ENCODE results near the gene BNIP5. TPM values are rescaled to one million over a fixed set of nuclear protein-coding genes. Genes with fewer than 3 reads are reported as not detected.
"Not testable (repeated sequence)": the region's sequence is repeated elsewhere in the genome, so short reads cannot be mapped to it uniquely, and the experiment has no call there.

The BNIP5 gene
- total RNA-seq, 1 experiment from 2014 or later, result not detected

DNA sequence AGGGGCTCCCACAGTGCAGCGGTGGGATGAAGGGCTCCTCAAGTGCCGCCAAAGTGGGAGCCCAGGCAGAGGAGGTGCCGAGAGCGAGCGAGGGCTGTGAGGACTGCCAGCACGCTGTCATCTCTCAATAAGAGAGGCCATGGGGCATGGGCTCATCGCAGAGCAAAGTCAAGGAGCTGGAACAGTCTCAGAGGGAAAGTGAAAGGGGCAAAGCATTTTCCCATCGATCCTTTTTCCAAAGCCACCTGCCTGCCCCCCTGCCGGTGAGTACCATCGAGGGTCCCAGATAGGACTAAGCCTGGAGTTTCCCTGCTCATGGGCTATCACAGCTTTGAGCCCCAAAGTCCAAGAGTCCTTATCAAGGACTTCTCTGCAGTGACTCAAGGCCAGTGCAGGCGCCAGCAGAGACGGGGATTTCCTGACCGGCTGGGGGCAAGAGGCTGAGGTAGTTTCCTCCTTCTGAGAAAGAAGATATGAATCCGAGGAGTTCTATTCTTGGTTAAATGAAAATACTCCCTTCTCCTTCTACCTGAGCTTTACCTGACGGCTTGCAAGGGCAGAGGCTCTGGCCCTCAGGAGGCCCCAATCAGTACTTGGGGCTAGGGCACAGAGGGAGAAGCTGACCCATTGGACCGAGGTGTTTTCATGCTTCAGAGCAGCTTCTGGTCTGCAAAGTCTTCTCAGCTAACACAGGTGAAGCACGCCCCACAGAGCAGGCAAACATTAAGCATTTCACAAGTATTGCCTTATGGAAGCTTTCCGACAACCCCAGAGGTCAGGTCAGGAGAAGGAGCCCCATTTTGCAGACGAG is 28.2 kb upstream of the BNIP5 start:
- ChIA-PET CTCF (interaction anchor here (1.2 to 1.3 kb wide), 2 partner anchors 63 to 285 kb away, joined by 3 to 7 read pairs; no protein-coding TSS in a partner anchor), POLR2A (ENCODE audit: low non-redundant PET) (no interaction called here)
- BruUV-seq (replicated peaks), result no TSS peak
- Histone ChIP-seq H3K4me1 (ENCODE audit: insufficient read depth, low read length, poor library complexity, severe bottlenecking) (no peaks in the 10 kb centered on the region), H3K27me3 (replicated peaks; ENCODE audit: insufficient read depth, low read depth, low read length, poor library complexity) (no peaks in the 10 kb centered on the region), H3K27ac (ENCODE audit: low read depth, low read length, poor library complexity, severe bottlenecking) (no peak overlapping the region), H3K9me3 (ENCODE audit: low read depth, low read length, poor library complexity, severe bottlenecking) (no peaks in the 10 kb centered on the region), H3K4me3 (ENCODE audit: low read depth, low read length, poor library complexity, severe bottlenecking) (no peak overlapping the region), H3K36me3 (ENCODE audit: insufficient read depth, low read length, poor library complexity, severe bottlenecking) (no peaks in the 10 kb centered on the region)
- TF ChIP-seq, protein P1, sequence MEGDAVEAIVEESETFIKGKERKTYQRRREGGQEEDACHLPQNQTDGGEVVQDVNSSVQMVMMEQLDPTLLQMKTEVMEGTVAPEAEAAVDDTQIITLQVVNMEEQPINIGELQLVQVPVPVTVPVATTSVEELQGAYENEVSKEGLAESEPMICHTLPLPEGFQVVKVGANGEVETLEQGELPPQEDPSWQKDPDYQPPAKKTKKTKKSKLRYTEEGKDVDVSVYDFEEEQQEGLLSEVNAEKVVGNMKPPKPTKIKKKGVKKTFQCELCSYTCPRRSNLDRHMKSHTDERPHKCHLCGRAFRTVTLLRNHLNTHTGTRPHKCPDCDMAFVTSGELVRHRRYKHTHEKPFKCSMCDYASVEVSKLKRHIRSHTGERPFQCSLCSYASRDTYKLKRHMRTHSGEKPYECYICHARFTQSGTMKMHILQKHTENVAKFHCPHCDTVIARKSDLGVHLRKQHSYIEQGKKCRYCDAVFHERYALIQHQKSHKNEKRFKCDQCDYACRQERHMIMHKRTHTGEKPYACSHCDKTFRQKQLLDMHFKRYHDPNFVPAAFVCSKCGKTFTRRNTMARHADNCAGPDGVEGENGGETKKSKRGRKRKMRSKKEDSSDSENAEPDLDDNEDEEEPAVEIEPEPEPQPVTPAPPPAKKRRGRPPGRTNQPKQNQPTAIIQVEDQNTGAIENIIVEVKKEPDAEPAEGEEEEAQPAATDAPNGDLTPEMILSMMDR (conservative IDR thresholded peaks at IDR 0.05; ENCODE audit: low read depth, low read length), result no peak
- no peak for TF ChIP-seq EZH2 (IDR thresholded peaks at IDR 0.05; ENCODE audit: borderline replicate concordance, low read depth, low read length, poor library complexity, severe bottlenecking)
- no peak for DNase-seq (ENCODE audit: low spot score)
- intact Hi-C loops (cut with micrococcal nuclease; ENCODE audit: unreplicated experiment), result no loop called here

- intact Hi-C loops (cut with micrococcal nuclease; ENCODE audit: unreplicated experiment); H3K27me3 ChIP-seq (replicated peaks; ENCODE audit: insufficient read depth, low read depth, low read length, poor library complexity); H3K4me1 ChIP-seq (ENCODE audit: insufficient read depth, low read length, poor library complexity, severe bottlenecking); BruUV-seq (replicated peaks); H3K36me3 ChIP-seq (ENCODE audit: insufficient read depth, low read length, poor library complexity, severe bottlenecking); H3K9me3 ChIP-seq (ENCODE audit: low read depth, low read length, poor library complexity, severe bottlenecking); H3K4me3 ChIP-seq (ENCODE audit: low read depth, low read length, poor library complexity, severe bottlenecking); POLR2A ChIA-PET (ENCODE audit: low non-redundant PET); H3K27ac ChIP-seq (ENCODE audit: low read depth, low read length, poor library complexity, severe bottlenecking); DNase-seq (ENCODE audit: low spot score): not testable (repeated sequence)
- CTCF ChIA-PET, result interaction anchor here (1.2 kb wide), 1 partner anchor 286 kb away, joined by 7 read pairs; no protein-coding TSS in a partner anchor
Observed at GRCh38 chr6:36364061-36364635, 27.5 kb upstream of the BNIP5 start.

GRCh38 chr6:36363371-36363752 is 26.7 kb upstream of the BNIP5 start:
- DNase-seq (ENCODE audit: low spot score); H3K27ac ChIP-seq (ENCODE audit: low read depth, low read length, poor library complexity, severe bottlenecking); BruUV-seq (replicated peaks); H3K9me3 ChIP-seq (ENCODE audit: low read depth, low read length, poor library complexity, severe bottlenecking); intact Hi-C loops (cut with micrococcal nuclease; ENCODE audit: unreplicated experiment); H3K4me3 ChIP-seq (ENCODE audit: low read depth, low read length, poor library complexity, severe bottlenecking); H3K36me3 ChIP-seq (ENCODE audit: insufficient read depth, low read length, poor library complexity, severe bottlenecking); H3K27me3 ChIP-seq (replicated peaks; ENCODE audit: insufficient read depth, low read depth, low read length, poor library complexity); H3K4me1 ChIP-seq (ENCODE audit: insufficient read depth, low read length, poor library complexity, severe bottlenecking); POLR2A ChIA-PET (ENCODE audit: low non-redundant PET): not testable (repeated sequence)
- CTCF ChIA-PET, result interaction anchor here (0.6 to 1.1 kb wide), 2 partner anchors 61 to 229 kb away, joined by 5 to 6 read pairs; no protein-coding TSS in a partner anchor

DNA sequence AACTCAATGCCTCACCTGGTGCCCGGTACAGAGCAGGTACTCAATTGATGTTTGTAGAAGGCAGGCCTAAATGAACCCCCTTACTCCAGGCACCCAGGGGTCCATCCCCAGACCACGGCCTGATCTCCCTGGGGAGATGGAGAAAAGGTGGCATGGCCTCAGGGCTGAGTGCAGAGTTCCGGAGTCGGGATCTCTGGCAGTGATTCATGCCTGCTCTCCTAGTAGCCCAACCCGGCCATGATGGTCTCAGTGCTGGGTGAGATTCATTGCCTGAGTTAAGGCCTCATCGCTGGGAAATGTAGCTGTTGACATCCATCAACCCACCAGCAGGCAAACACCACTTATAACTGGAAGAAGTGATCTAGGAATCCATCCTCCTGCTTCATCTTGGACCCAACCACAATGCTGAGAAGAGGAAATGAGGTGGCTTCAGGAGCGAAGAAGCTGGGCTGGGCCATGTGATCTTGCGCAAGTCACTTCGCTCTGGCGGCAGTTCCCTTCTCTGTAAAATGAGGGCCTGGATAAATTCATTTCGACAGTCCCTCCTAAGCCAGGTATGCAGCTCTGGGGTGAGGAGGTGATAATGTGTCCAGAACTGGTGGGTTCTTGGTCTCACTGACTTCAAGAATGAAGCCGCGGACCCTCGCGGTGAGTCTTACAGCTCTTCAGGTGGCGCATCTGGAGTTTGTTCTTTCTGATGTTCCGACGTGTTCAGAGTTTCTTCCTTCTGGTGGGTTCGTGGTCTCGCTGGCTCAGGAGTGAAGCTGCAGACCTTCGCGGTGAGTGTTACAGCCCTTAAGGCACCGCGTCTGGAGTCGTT is 26.1 kb upstream of the BNIP5 start:
- TSS peak; percentile 91 for BruUV-seq (replicated peaks)
- intact Hi-C loops (cut with micrococcal nuclease; ENCODE audit: unreplicated experiment), result no loop called here

More for the DNA sequence above, 26.1 kb upstream of the BNIP5 start:
- TF ChIP-seq, protein P1 (conservative IDR thresholded peaks at IDR 0.05; ENCODE audit: low read depth, low read length), result no peak
- TF ChIP-seq EZH2 (IDR thresholded peaks at IDR 0.05; ENCODE audit: borderline replicate concordance, low read depth, low read length, poor library complexity, severe bottlenecking), result no peak
- H3K4me1 ChIP-seq (ENCODE audit: insufficient read depth, low read length, poor library complexity, severe bottlenecking), result no peaks in the 10 kb centered on the region
- H3K27ac ChIP-seq (ENCODE audit: low read depth, low read length, poor library complexity, severe bottlenecking), result no peak overlapping the region
- no peaks in the 10 kb centered on the region for H3K27me3 ChIP-seq (replicated peaks; ENCODE audit: insufficient read depth, low read depth, low read length, poor library complexity)
- POLR2A ChIA-PET (ENCODE audit: low non-redundant PET), result no interaction called here
- no peak overlapping the region for H3K4me3 ChIP-seq (ENCODE audit: low read depth, low read length, poor library complexity, severe bottlenecking)
- CTCF ChIA-PET, result interaction anchor here (0.6 to 1.6 kb wide), 3 partner anchors 21 to 229 kb away, joined by 3 to 6 read pairs (median 5); no protein-coding TSS in a partner anchor
- DNase-seq (ENCODE audit: low spot score), result no peak
- no peaks in the 10 kb centered on the region for H3K9me3 ChIP-seq (ENCODE audit: low read depth, low read length, poor library complexity, severe bottlenecking)
- no peaks in the 10 kb centered on the region for H3K36me3 ChIP-seq (ENCODE audit: insufficient read depth, low read length, poor library complexity, severe bottlenecking)
